Hepatocyte (in vitro differentiated cells): ENCODE results near the gene RGMB.
"Not testable (repeated sequence)": the region's sequence is repeated elsewhere in the genome, so short reads cannot be mapped to it uniquely, and the experiment has no call there.

ENCODE experiments used
- CTCF ChIP-seq: fragments of 200-600 bp; sonication (generic); IDR thresholded peaks from 2 replicates; pipeline ENCODE4 v1.5.1; 2016; ENCODE audit warnings: antibody characterized with exemption, mild to moderate bottlenecking; ENCODE audit not compliant: poor library complexity
- EZH2phosphoT487 ChIP-seq: fragments of 200-600 bp; sonication (generic); IDR thresholded peaks from one replicate; pipeline ENCODE4 v1.6.1; 2018; ENCODE audit warnings: antibody characterized with exemption, mild to moderate bottlenecking, low read depth, moderate library complexity; ENCODE audit not compliant: unreplicated experiment, severe bottlenecking

DNA sequence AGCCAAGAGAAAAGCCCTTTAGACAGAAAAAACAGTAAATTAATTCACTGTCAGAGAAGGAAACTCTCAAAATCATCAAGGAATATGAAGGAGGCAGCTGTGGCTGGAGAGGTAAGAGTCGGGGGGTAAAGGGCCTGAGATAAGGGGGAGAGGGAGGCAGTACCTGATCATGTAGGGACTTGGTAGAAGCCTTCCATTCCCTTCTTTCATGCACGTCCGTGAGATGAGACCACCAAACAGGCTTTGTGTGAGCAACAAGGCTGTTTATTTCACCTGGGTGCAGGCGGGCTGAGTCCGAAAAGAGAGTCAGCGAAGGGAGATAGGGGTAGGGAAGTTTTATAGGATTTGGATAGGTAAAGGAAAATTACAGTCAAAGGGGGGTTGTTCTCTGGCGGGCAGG is 21.1 kb upstream of the RGMB start:
- not testable (repeated sequence) for TF ChIP-seq CTCF, EZH2phosphoT487
